Measurements from ENCODE around the gene SNX5. TPM values are rescaled to one million over a fixed set of nuclear protein-coding genes. Genes with fewer than 3 reads are reported as not detected.

SNX5 gene
- total RNA-seq, 2 experiments from 2014 or later: 127 to 131 TPM

- no peak for DNase-seq
- POLR2A ChIA-PET: no interaction called here
- no peak overlapping the region for H3K27ac Mint-ChIP-seq
- peaks cover 39% of the 10 kb centered on the region for H3K36me3 Mint-ChIP-seq
- ATAC-seq (ENCODE audit: low read depth): no peak
- no peak overlapping the region for H3K4me3 Mint-ChIP-seq
- no peaks in the 10 kb centered on the region for H3K9me3 Mint-ChIP-seq
- no peaks in the 10 kb centered on the region for H3K27me3 Mint-ChIP-seq
- peaks cover 28% of the 10 kb centered on the region for H3K4me1 Mint-ChIP-seq
Measured at GRCh38 chr20:17976305-17976704, 7.7 kb upstream of the SNX5 start.

GRCh38 chr20:17972121-17972520 lies 3.5 kb upstream of the SNX5 start:
- H3K27me3 Mint-ChIP-seq: no peaks in the 10 kb centered on the region
- peaks cover 33% of the 10 kb centered on the region for H3K4me1 Mint-ChIP-seq
- DNase-seq (no peak), ATAC-seq (ENCODE audit: low read depth) (no peak)
- H3K36me3 Mint-ChIP-seq: peaks cover 48% of the 10 kb centered on the region
- H3K9me3 Mint-ChIP-seq: no peaks in the 10 kb centered on the region
- peak overlapping the region; percentile 96 for H3K4me3 Mint-ChIP-seq
- POLR2A ChIA-PET: interaction anchor here (1.2 kb wide), 1 partner anchor 20 kb away, joined by 6 read pairs; no protein-coding TSS in a partner anchor
- H3K27ac Mint-ChIP-seq: no peak overlapping the region

GRCh38 chr20:17971300-17972013 lies 2.9 kb upstream of the SNX5 start:
- Mint-ChIP-seq H3K4me1 (peaks cover 34% of the 10 kb centered on the region), H3K27me3 (no peaks in the 10 kb centered on the region), H3K27ac (peak overlapping the region; percentile 60), H3K36me3 (peaks cover 48% of the 10 kb centered on the region), H3K9me3 (no peaks in the 10 kb centered on the region), H3K4me3 (peak overlapping the region; percentile 96)
- ATAC-seq (ENCODE audit: low read depth) (no peak), DNase-seq (no peak)
- POLR2A ChIA-PET: interaction anchor here (1.2 kb wide), 1 partner anchor 21 kb away, joined by 6 read pairs; no protein-coding TSS in a partner anchor

- peak overlapping the region; percentile 96 for H3K4me3 Mint-ChIP-seq
- no peaks in the 10 kb centered on the region for H3K9me3 Mint-ChIP-seq
- H3K27ac Mint-ChIP-seq: peak overlapping the region; percentile 96
- POLR2A ChIA-PET: interaction anchor here (1.0 to 6.5 kb wide), 6 partner anchors 10 to 31 kb away, joined by 3 to 73 read pairs (median 4); no protein-coding TSS in a partner anchor
- DNase-seq (peak; percentile 47), ATAC-seq (ENCODE audit: low read depth) (no peak)
- H3K27me3 Mint-ChIP-seq: no peaks in the 10 kb centered on the region
- peaks cover 32% of the 10 kb centered on the region for H3K4me1 Mint-ChIP-seq
- H3K36me3 Mint-ChIP-seq: peaks cover 42% of the 10 kb centered on the region
Measured at GRCh38 chr20:17969884-17970409, 1.4 kb upstream of the SNX5 start.

- H3K27ac Mint-ChIP-seq: peak overlapping the region; percentile 96
- H3K36me3 Mint-ChIP-seq: peaks cover 42% of the 10 kb centered on the region
- H3K4me3 Mint-ChIP-seq: peak overlapping the region; percentile 96
- no peaks in the 10 kb centered on the region for H3K9me3 Mint-ChIP-seq
- peaks cover 35% of the 10 kb centered on the region for H3K4me1 Mint-ChIP-seq
- POLR2A ChIA-PET: interaction anchor here (0.6 to 6.5 kb wide), 10 partner anchors 12 to 442 kb away, joined by 3 to 73 read pairs (median 4); partner anchors contain the start of genes KAT14, PET117 and RRBP1
- no peaks in the 10 kb centered on the region for H3K27me3 Mint-ChIP-seq
- DNase-seq (no peak), ATAC-seq (ENCODE audit: low read depth) (peak; percentile 14)
Measured at GRCh38 chr20:17969278-17969883, 787 bp upstream of the SNX5 start.

- peaks cover 40% of the 10 kb centered on the region for H3K4me1 Mint-ChIP-seq
- POLR2A ChIA-PET: interaction anchor here (1.1 to 6.5 kb wide), 8 partner anchors 10 to 397 kb away, joined by 3 to 73 read pairs (median 6); partner anchors contain the start of genes KAT14, PET117 and RRBP1
- peaks cover 45% of the 10 kb centered on the region for H3K36me3 Mint-ChIP-seq
Measured at GRCh38 chr20:17967521-17968365, 851 bp downstream of the SNX5 start.

GRCh38 chr20:17966432-17967310 lies 1.9 kb downstream of the SNX5 start:
- Mint-ChIP-seq H3K4me3 (peak overlapping the region; percentile 96), H3K9me3 (no peaks in the 10 kb centered on the region), H3K27me3 (no peaks in the 10 kb centered on the region), H3K27ac (peak overlapping the region; percentile 88), H3K36me3 (peaks cover 43% of the 10 kb centered on the region), H3K4me1 (peaks cover 40% of the 10 kb centered on the region)
- ATAC-seq (ENCODE audit: low read depth): peak; percentile 11
- POLR2A ChIA-PET: interaction anchor here (0.8 to 6.5 kb wide), 8 partner anchors 9 to 396 kb away, joined by 3 to 73 read pairs (median 7); partner anchors contain the start of gene RRBP1
- DNase-seq: no peak

More at GRCh38 chr20:17967521-17968365, 851 bp downstream of the SNX5 start:
- Mint-ChIP-seq H3K27me3 (no peaks in the 10 kb centered on the region), H3K4me3 (peak overlapping the region; percentile 96), H3K27ac (peak overlapping the region; percentile 88), H3K9me3 (no peaks in the 10 kb centered on the region)
- DNase-seq: no peak
- no peak for ATAC-seq (ENCODE audit: low read depth)

GRCh38 chr20:17965042-17965697 lies 3.4 kb downstream of the SNX5 start:
- Mint-ChIP-seq H3K9me3 (no peaks in the 10 kb centered on the region), H3K4me3 (peak overlapping the region; percentile 96), H3K27me3 (no peaks in the 10 kb centered on the region), H3K27ac (peak overlapping the region; percentile 88), H3K4me1 (peaks cover 44% of the 10 kb centered on the region), H3K36me3 (peaks cover 36% of the 10 kb centered on the region)
- ATAC-seq (ENCODE audit: low read depth): no peak
- POLR2A ChIA-PET: interaction anchor here (0.7 to 6.5 kb wide), 5 partner anchors 7 to 460 kb away, joined by 3 to 73 read pairs (median 4); partner anchors contain the start of gene RRBP1
- DNase-seq: no peak

- ATAC-seq (ENCODE audit: low read depth) (no peak), DNase-seq (no peak)
- H3K4me1 Mint-ChIP-seq: peaks cover 47% of the 10 kb centered on the region
- peak overlapping the region; percentile 92 for H3K27ac Mint-ChIP-seq
- H3K4me3 Mint-ChIP-seq: peak overlapping the region; percentile 96
- H3K36me3 Mint-ChIP-seq: peaks cover 32% of the 10 kb centered on the region
- POLR2A ChIA-PET: interaction anchor here (1.5 to 6.5 kb wide), 2 partner anchors 7 to 23 kb away, joined by 8 to 73 read pairs; no protein-coding TSS in a partner anchor
- H3K27me3 Mint-ChIP-seq: no peaks in the 10 kb centered on the region
- H3K9me3 Mint-ChIP-seq: no peaks in the 10 kb centered on the region
Measured at GRCh38 chr20:17964632-17965031, 4.0 kb downstream of the SNX5 start.

- POLR2A ChIA-PET: interaction anchor here (1.3 kb wide), 1 partner anchor 12 kb away, joined by 3 read pairs; no protein-coding TSS in a partner anchor
- Mint-ChIP-seq H3K4me1 (peaks cover 52% of the 10 kb centered on the region), H3K4me3 (peak overlapping the region; percentile 96), H3K27ac (peak overlapping the region; percentile 92), H3K9me3 (no peaks in the 10 kb centered on the region), H3K36me3 (peaks cover 32% of the 10 kb centered on the region), H3K27me3 (no peaks in the 10 kb centered on the region)
- no peak for DNase-seq
- no peak for ATAC-seq (ENCODE audit: low read depth)
Measured at GRCh38 chr20:17964073-17964472, 4.5 kb downstream of the SNX5 start.

- no peak for DNase-seq
- Mint-ChIP-seq H3K4me1 (peaks cover 57% of the 10 kb centered on the region), H3K27me3 (no peaks in the 10 kb centered on the region), H3K36me3 (peaks cover 35% of the 10 kb centered on the region), H3K27ac (peak overlapping the region; percentile 92), H3K4me3 (peak overlapping the region; percentile 96), H3K9me3 (no peaks in the 10 kb centered on the region)
- POLR2A ChIA-PET: interaction anchor here (1.3 kb wide), 1 partner anchor 11 kb away, joined by 3 read pairs; no protein-coding TSS in a partner anchor
- no peak for ATAC-seq (ENCODE audit: low read depth)
Measured at GRCh38 chr20:17963114-17963897, 5.3 kb downstream of the SNX5 start.

Data from activated naive CD8-positive, alpha-beta T cell treated with anti-CD3 and anti-CD28 coated beads, Interleukin-2, amount 10 ng/mL, durations not matched to agents 7 days and 5 days (primary cell).